ENCODE data around the gene AGXT2.

AGXT2 gene

GRCh38 chr5:35082530-35082929 lies 34.8 kb upstream of the AGXT2 start:
- Histone ChIP-seq H4K20me1 (no peaks in the 10 kb centered on the region), H3K36me3 (no peaks in the 10 kb centered on the region), H3K27ac (no peak overlapping the region), H3K4me2 (no peak overlapping the region), H3K9me3 (no peaks in the 10 kb centered on the region; the same call in 1 of the 2 replicates), H3K9ac (no peak overlapping the region), H3K4me3 (no peak overlapping the region), H3K4me1 (no peaks in the 10 kb centered on the region), H3K27me3 (no peaks in the 10 kb centered on the region)
- TF ChIP-seq Cebpa-rat (IDR thresholded peaks at IDR 0.05): no peak

GRCh38 chr5:35081134-35081533 lies 33.4 kb upstream of the AGXT2 start:
- H3K9me3 ChIP-seq: no peaks in the 10 kb centered on the region; the same call in 1 of the 2 replicates
- H3K4me1 ChIP-seq: no peaks in the 10 kb centered on the region
- no peak for TF ChIP-seq Cebpa-rat (IDR thresholded peaks at IDR 0.05)
- H3K27me3 ChIP-seq: no peaks in the 10 kb centered on the region
- H3K27ac ChIP-seq: no peak overlapping the region
- no peak overlapping the region for H3K9ac ChIP-seq
- H3K4me3 ChIP-seq: no peak overlapping the region
- no peak overlapping the region for H3K4me2 ChIP-seq
- H4K20me1 ChIP-seq: no peaks in the 10 kb centered on the region
- H3K36me3 ChIP-seq: no peaks in the 10 kb centered on the region

GRCh38 chr5:35073160-35073559 lies 25.4 kb upstream of the AGXT2 start:
- Histone ChIP-seq H3K4me1 (no peaks in the 10 kb centered on the region), H3K27me3 (no peaks in the 10 kb centered on the region), H3K4me3 (no peak overlapping the region), H4K20me1 (no peaks in the 10 kb centered on the region), H3K4me2 (no peak overlapping the region), H3K27ac (no peak overlapping the region), H3K36me3 (no peaks in the 10 kb centered on the region), H3K9me3 (peaks cover 7% of the 10 kb centered on the region; the same call in 1 of the 2 replicates), H3K9ac (no peak overlapping the region)
- TF ChIP-seq Cebpa-rat (IDR thresholded peaks at IDR 0.05): no peak

GRCh38 chr5:35069188-35069587 lies 21.4 kb upstream of the AGXT2 start:
- no peaks in the 10 kb centered on the region for H4K20me1 ChIP-seq
- H3K27ac ChIP-seq: no peak overlapping the region
- H3K4me2 ChIP-seq: no peak overlapping the region
- H3K9me3 ChIP-seq: peaks cover 7% of the 10 kb centered on the region; the same call in 1 of the 2 replicates
- no peaks in the 10 kb centered on the region for H3K27me3 ChIP-seq
- no peaks in the 10 kb centered on the region for H3K36me3 ChIP-seq
- TF ChIP-seq Cebpa-rat (IDR thresholded peaks at IDR 0.05): no peak
- no peak overlapping the region for H3K9ac ChIP-seq
- no peaks in the 10 kb centered on the region for H3K4me1 ChIP-seq
- no peak overlapping the region for H3K4me3 ChIP-seq

- Histone ChIP-seq H3K36me3 (no peaks in the 10 kb centered on the region), H3K27me3 (no peaks in the 10 kb centered on the region), H3K9me3 (no peaks in the 10 kb centered on the region), H4K20me1 (no peaks in the 10 kb centered on the region), H3K27ac (no peak overlapping the region), H3K4me2 (no peak overlapping the region), H3K4me1 (no peaks in the 10 kb centered on the region), H3K9ac (no peak overlapping the region), H3K4me3 (no peak overlapping the region)
- TF ChIP-seq Cebpa-rat (IDR thresholded peaks at IDR 0.05): no peak
Measured at GRCh38 chr5:35067985-35068384, 20.2 kb upstream of the AGXT2 start.

GRCh38 chr5:35066260-35066795 lies 18.6 kb upstream of the AGXT2 start:
- H4K20me1 ChIP-seq: no peaks in the 10 kb centered on the region
- H3K9me3 ChIP-seq: no peaks in the 10 kb centered on the region
- H3K4me2 ChIP-seq: no peak overlapping the region
- no peaks in the 10 kb centered on the region for H3K27me3 ChIP-seq
- H3K36me3 ChIP-seq: no peaks in the 10 kb centered on the region
- H3K27ac ChIP-seq: no peak overlapping the region
- H3K4me3 ChIP-seq: no peak overlapping the region
- TF ChIP-seq Cebpa-rat (IDR thresholded peaks at IDR 0.05): no peak
- no peak overlapping the region for H3K9ac ChIP-seq
- H3K4me1 ChIP-seq: no peaks in the 10 kb centered on the region; the same call in 1 of the 2 replicates

- Histone ChIP-seq H3K4me2 (no peak overlapping the region), H3K9me3 (no peaks in the 10 kb centered on the region), H3K27me3 (no peaks in the 10 kb centered on the region), H4K20me1 (no peaks in the 10 kb centered on the region), H3K4me3 (no peak overlapping the region), H3K9ac (no peak overlapping the region), H3K4me1 (no peaks in the 10 kb centered on the region; the same call in 1 of the 2 replicates), H3K36me3 (no peaks in the 10 kb centered on the region), H3K27ac (no peak overlapping the region)
- no peak for TF ChIP-seq Cebpa-rat (IDR thresholded peaks at IDR 0.05)
Measured at GRCh38 chr5:35063414-35063813, 15.7 kb upstream of the AGXT2 start.

GRCh38 chr5:35061211-35061770 lies 13.5 kb upstream of the AGXT2 start:
- H3K4me3 ChIP-seq: no peak overlapping the region

GRCh38 chr5:35060236-35060635 lies 12.5 kb upstream of the AGXT2 start:
- Histone ChIP-seq H3K27me3 (no peaks in the 10 kb centered on the region), H3K4me1 (no peaks in the 10 kb centered on the region; the same call in 1 of the 2 replicates), H3K9ac (no peak overlapping the region), H3K4me2 (no peak overlapping the region), H3K27ac (no peak overlapping the region), H4K20me1 (no peaks in the 10 kb centered on the region), H3K36me3 (no peaks in the 10 kb centered on the region), H3K9me3 (no peaks in the 10 kb centered on the region), H3K4me3 (no peak overlapping the region)
- no peak for TF ChIP-seq Cebpa-rat (IDR thresholded peaks at IDR 0.05)

More at GRCh38 chr5:35061211-35061770, 13.5 kb upstream of the AGXT2 start:
- Histone ChIP-seq H3K4me2 (no peak overlapping the region), H4K20me1 (no peaks in the 10 kb centered on the region), H3K9me3 (no peaks in the 10 kb centered on the region), H3K36me3 (no peaks in the 10 kb centered on the region), H3K9ac (no peak overlapping the region), H3K27ac (no peak overlapping the region), H3K4me1 (no peaks in the 10 kb centered on the region; the same call in 1 of the 2 replicates), H3K27me3 (no peaks in the 10 kb centered on the region)
- TF ChIP-seq Cebpa-rat (IDR thresholded peaks at IDR 0.05): no peak

GRCh38 chr5:35059251-35059650 lies 11.5 kb upstream of the AGXT2 start:
- no peak overlapping the region for H3K4me2 ChIP-seq
- no peaks in the 10 kb centered on the region for H3K36me3 ChIP-seq
- H3K27me3 ChIP-seq: no peaks in the 10 kb centered on the region
- no peak for TF ChIP-seq Cebpa-rat (IDR thresholded peaks at IDR 0.05)
- H3K4me3 ChIP-seq: no peak overlapping the region
- H3K9me3 ChIP-seq: no peaks in the 10 kb centered on the region
- no peak overlapping the region for H3K9ac ChIP-seq
- no peaks in the 10 kb centered on the region for H4K20me1 ChIP-seq
- no peak overlapping the region for H3K27ac ChIP-seq
- H3K4me1 ChIP-seq: no peaks in the 10 kb centered on the region; the same call in 1 of the 2 replicates
